Ectodermal cell (in vitro differentiated cells): ENCODE data around the gene TMEM163.

Experiments used
- H3K27ac ChIP-seq: 2 replicates; pipeline ENCODE4 v1.7.0; 2013; ENCODE audit warnings: mild to moderate bottlenecking, low read depth, low read length; ENCODE audit not compliant: insufficient read depth, poor library complexity, severe bottlenecking
- H3K27me3 ChIP-seq: 2 replicates; pipeline ENCODE4 v1.7.0; 2013; ENCODE audit warnings: mild to moderate bottlenecking, low read length; ENCODE audit not compliant: insufficient read depth, control insufficient read depth, poor library complexity, severe bottlenecking
- H3K36me3 ChIP-seq: one replicate; pipeline ENCODE4 v1.7.0; 2013; ENCODE audit warnings: low read length; ENCODE audit not compliant: control insufficient read depth, insufficient read depth
- H3K4me1 ChIP-seq: one replicate; pipeline ENCODE4 v1.7.0; 2013; ENCODE audit warnings: low read length; ENCODE audit not compliant: control insufficient read depth, insufficient read depth
- H3K4me3 ChIP-seq: 2 replicates; pipeline ENCODE4 v1.7.0; 2013; ENCODE audit warnings: low read depth, low read length, control low read depth; ENCODE audit not compliant: insufficient read depth
- H3K9me3 ChIP-seq: 2 replicates; pipeline ENCODE4 v1.7.0; 2013; ENCODE audit warnings: mild to moderate bottlenecking, low read length, moderate library complexity; ENCODE audit not compliant: control insufficient read depth
- WGBS, 2 experiments: methylation state at CpG; one replicate each; pipeline ENCODE4 v1.1.7; 2013; ENCODE audit warnings: missing lambda C conversion rate in 2 of 2; 5-methylcytosine and 5-hydroxymethylcytosine counted together

TMEM163 gene

GRCh38 chr2:134679294-134679693 is 39.5 kb downstream of the TMEM163 start:
- no peak overlapping the region for H3K27ac ChIP-seq
- WGBS, 2 experiments: 92 to 100% methylated on average over 4 of the region's 4 CpGs
- no peaks in the 10 kb centered on the region for H3K27me3 ChIP-seq
- no peaks in the 10 kb centered on the region for H3K9me3 ChIP-seq
- no peak overlapping the region for H3K4me3 ChIP-seq
- H3K4me1 ChIP-seq: no peaks in the 10 kb centered on the region
- H3K36me3 ChIP-seq: no peaks in the 10 kb centered on the region

GRCh38 chr2:134677856-134678756 is 40.7 kb downstream of the TMEM163 start:
- Histone ChIP-seq H3K9me3 (no peaks in the 10 kb centered on the region), H3K4me3 (no peak overlapping the region), H3K36me3 (no peaks in the 10 kb centered on the region), H3K4me1 (no peaks in the 10 kb centered on the region), H3K27ac (no peak overlapping the region), H3K27me3 (no peaks in the 10 kb centered on the region)
- 73 to 76% methylated on average over 20 of the region's 20 CpGs for WGBS, 2 experiments

- Histone ChIP-seq H3K4me3 (no peak overlapping the region), H3K4me1 (no peaks in the 10 kb centered on the region), H3K27me3 (no peaks in the 10 kb centered on the region), H3K27ac (no peak overlapping the region), H3K9me3 (no peaks in the 10 kb centered on the region), H3K36me3 (no peaks in the 10 kb centered on the region)
- WGBS, 2 experiments: 82 to 84% methylated on average over 12 of the region's 12 CpGs
Measured at GRCh38 chr2:134676960-134677359, 41.8 kb downstream of the TMEM163 start.

GRCh38 chr2:134675314-134675713 is 43.5 kb downstream of the TMEM163 start:
- whole genome bisulfite sequencing, 2 experiments: 94 to 100% methylated on average over 3 of the region's 3 CpGs
- Histone ChIP-seq H3K4me3 (no peak overlapping the region), H3K9me3 (no peaks in the 10 kb centered on the region), H3K27me3 (no peaks in the 10 kb centered on the region), H3K36me3 (no peaks in the 10 kb centered on the region), H3K27ac (no peak overlapping the region), H3K4me1 (peaks cover 10% of the 10 kb centered on the region)

GRCh38 chr2:134674687-134675086 is 44.1 kb downstream of the TMEM163 start:
- H3K9me3 ChIP-seq: no peaks in the 10 kb centered on the region
- peaks cover 10% of the 10 kb centered on the region for H3K4me1 ChIP-seq
- no peak overlapping the region for H3K4me3 ChIP-seq
- no peak overlapping the region for H3K27ac ChIP-seq
- WGBS, 2 experiments: 89 to 93% methylated on average over 4 of the region's 4 CpGs
- H3K27me3 ChIP-seq: no peaks in the 10 kb centered on the region
- no peaks in the 10 kb centered on the region for H3K36me3 ChIP-seq

- Histone ChIP-seq H3K4me1 (peaks cover 10% of the 10 kb centered on the region), H3K9me3 (no peaks in the 10 kb centered on the region), H3K27ac (no peak overlapping the region), H3K36me3 (no peaks in the 10 kb centered on the region), H3K27me3 (no peaks in the 10 kb centered on the region), H3K4me3 (no peak overlapping the region)
- WGBS, 2 experiments: 0% methylated on average over 1 of the region's 1 CpG
Measured at GRCh38 chr2:134671513-134671912, 47.3 kb downstream of the TMEM163 start.

GRCh38 chr2:134670955-134671354 is 47.8 kb downstream of the TMEM163 start:
- H3K9me3 ChIP-seq: no peaks in the 10 kb centered on the region
- no peaks in the 10 kb centered on the region for H3K27me3 ChIP-seq
- WGBS, 2 experiments: 81 to 85% methylated on average over 4 of the region's 4 CpGs
- no peaks in the 10 kb centered on the region for H3K36me3 ChIP-seq
- H3K4me1 ChIP-seq: peaks cover 10% of the 10 kb centered on the region
- H3K4me3 ChIP-seq: no peak overlapping the region
- H3K27ac ChIP-seq: no peak overlapping the region

GRCh38 chr2:134669731-134670669 is 48.8 kb downstream of the TMEM163 start:
- no peaks in the 10 kb centered on the region for H3K9me3 ChIP-seq
- no peak overlapping the region for H3K27ac ChIP-seq
- H3K27me3 ChIP-seq: no peaks in the 10 kb centered on the region
- no peak overlapping the region for H3K4me3 ChIP-seq
- 89 to 93% methylated on average over 12 of the region's 12 CpGs for WGBS, 2 experiments
- H3K4me1 ChIP-seq: peaks cover 10% of the 10 kb centered on the region
- no peaks in the 10 kb centered on the region for H3K36me3 ChIP-seq

GRCh38 chr2:134668821-134669220 is 50.0 kb downstream of the TMEM163 start:
- Histone ChIP-seq H3K27ac (no peak overlapping the region), H3K4me1 (peaks cover 10% of the 10 kb centered on the region), H3K36me3 (no peaks in the 10 kb centered on the region), H3K4me3 (no peak overlapping the region), H3K9me3 (no peaks in the 10 kb centered on the region), H3K27me3 (no peaks in the 10 kb centered on the region)
- WGBS, 2 experiments: 90 to 91% methylated on average over 7 of the region's 7 CpGs

GRCh38 chr2:134667541-134667940 is 51.3 kb downstream of the TMEM163 start:
- Histone ChIP-seq H3K27me3 (no peaks in the 10 kb centered on the region), H3K9me3 (no peaks in the 10 kb centered on the region), H3K4me3 (no peak overlapping the region), H3K27ac (no peak overlapping the region), H3K36me3 (no peaks in the 10 kb centered on the region), H3K4me1 (peaks cover 10% of the 10 kb centered on the region)
- 85 to 96% methylated on average over 1 to 2 of the region's 2 CpGs for WGBS, 2 experiments
